Large intestine (tissue), 3 donors: Measurements from ENCODE around the gene EHBP1. TPM values are rescaled to one million over a fixed set of nuclear protein-coding genes. Genes with fewer than 3 reads are reported as not detected.

ENCODE experiments used
- DNase-seq, 2 donors: peaks; one replicate each; pipeline versions ENCODE4 v3.0.0 to v3.0.0-alpha.2; 2013
- H3K27ac ChIP-seq: one replicate; pipeline ENCODE4 v1.5.1; 2013; ENCODE audit warnings: low read length
- H3K27me3 ChIP-seq: 2 replicates; pipeline ENCODE4 v1.6.1; 2013; ENCODE audit warnings: low read length; ENCODE audit not compliant: control insufficient read depth, insufficient read depth
- H3K36me3 ChIP-seq: 2 replicates; pipeline ENCODE4 v1.6.1; 2013; ENCODE audit warnings: low read length; ENCODE audit not compliant: control insufficient read depth, insufficient read depth
- H3K4me1 ChIP-seq: one replicate; pipeline ENCODE4 v1.6.1; 2013; ENCODE audit warnings: low read length; ENCODE audit not compliant: control insufficient read depth, insufficient read depth
- H3K4me3 ChIP-seq: one replicate; pipeline ENCODE4 v1.5.1; 2013; ENCODE audit warnings: low read length
- H3K9me3 ChIP-seq: one replicate; pipeline ENCODE4 v1.6.1; 2013; ENCODE audit warnings: mild to moderate bottlenecking, low read depth, low read length, moderate library complexity; ENCODE audit not compliant: control insufficient read depth
- WGBS: methylation state at CpG from one replicate; pipeline ENCODE4 v1.1.5; 2013; ENCODE audit warnings: low lambda C conversion rate; ENCODE audit not compliant: insufficient coverage; 5-methylcytosine and 5-hydroxymethylcytosine counted together
- polyA plus RNA-seq: library from polyadenylated mRNA; unstranded; fragments of 120-200 nt; gene quantifications from one replicate; pipeline ENCODE4 v1.2.1, GENCODE V29; 2013

EHBP1 gene
- polyA plus RNA-seq, 1 donor = 30.7 TPM

DNA sequence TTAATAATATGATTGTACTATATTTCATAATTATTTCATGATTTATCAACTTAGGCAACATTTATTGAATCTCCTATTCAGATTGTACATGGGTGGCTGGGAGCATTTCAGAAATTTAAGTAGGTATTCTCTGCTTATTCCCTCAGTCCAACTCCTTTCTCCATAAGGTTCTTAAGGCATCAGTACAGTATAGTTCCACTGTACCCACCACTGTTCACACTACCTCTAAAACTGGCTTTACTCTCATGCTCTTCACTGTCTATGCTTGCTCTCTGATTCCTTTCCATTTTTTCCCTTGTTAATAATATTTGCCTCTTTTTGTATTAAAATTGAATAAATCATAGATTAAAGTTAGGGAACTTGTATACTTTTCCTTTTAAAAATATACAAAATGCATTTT is 89.8 kb downstream of the EHBP1 start:
- H3K27ac ChIP-seq = no peak overlapping the region
- no peaks in the 10 kb centered on the region for H3K27me3 ChIP-seq
- H3K4me1 ChIP-seq = no peaks in the 10 kb centered on the region
- H3K36me3 ChIP-seq = no peaks in the 10 kb centered on the region
- no peak for DNase-seq
- H3K9me3 ChIP-seq = no peaks in the 10 kb centered on the region
- H3K4me3 ChIP-seq = no peak overlapping the region

DNA sequence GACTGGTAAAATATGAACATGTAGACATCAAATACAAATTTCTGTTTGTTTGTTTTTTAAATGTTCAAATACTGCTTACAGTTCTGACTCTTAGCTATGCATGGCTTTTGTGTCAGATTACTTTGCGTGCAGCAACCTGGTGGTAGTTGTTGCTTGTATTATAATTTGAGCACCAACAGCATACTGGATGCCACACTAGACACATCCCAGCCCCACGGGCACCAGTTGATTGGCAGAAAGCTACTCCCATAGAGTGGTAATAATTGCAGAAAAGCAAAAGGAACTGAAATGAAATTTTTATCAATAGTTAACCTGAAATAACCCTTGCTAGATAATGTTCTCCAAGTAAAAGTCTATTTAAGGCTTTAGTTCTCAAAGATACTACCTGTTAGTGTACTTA is 91.6 kb downstream of the EHBP1 start:
- Histone ChIP-seq H3K36me3 (no peaks in the 10 kb centered on the region), H3K4me1 (no peaks in the 10 kb centered on the region), H3K27ac (no peak overlapping the region), H3K4me3 (no peak overlapping the region), H3K9me3 (no peaks in the 10 kb centered on the region), H3K27me3 (no peaks in the 10 kb centered on the region)
- WGBS = 83% methylated on average over 1 of the region's 2 CpGs
- DNase-seq = no peak

DNA sequence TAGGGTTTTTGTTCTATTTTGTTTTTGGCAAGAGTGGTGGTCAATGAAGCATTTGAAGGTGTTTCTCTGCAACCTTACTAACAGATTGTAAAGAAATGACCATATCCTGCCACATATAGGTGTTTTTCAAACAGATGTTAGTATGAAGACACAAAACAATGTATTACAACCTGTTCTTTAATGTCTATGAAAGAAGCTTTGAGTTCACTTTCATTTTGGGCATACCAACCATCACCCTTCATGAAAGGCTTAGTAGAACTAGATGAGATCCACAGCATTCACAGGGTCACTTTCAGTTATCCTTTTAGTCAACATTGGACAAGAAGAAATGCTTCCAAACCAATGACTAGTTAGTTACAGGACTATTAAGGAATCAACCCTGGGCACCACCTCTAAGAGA is 95.1 kb downstream of the EHBP1 start:
- no peaks in the 10 kb centered on the region for H3K36me3 ChIP-seq
- H3K27me3 ChIP-seq = no peaks in the 10 kb centered on the region
- no peak for DNase-seq
- H3K4me1 ChIP-seq = no peaks in the 10 kb centered on the region
- no peak overlapping the region for H3K4me3 ChIP-seq
- H3K9me3 ChIP-seq = no peaks in the 10 kb centered on the region
- no peak overlapping the region for H3K27ac ChIP-seq

DNA sequence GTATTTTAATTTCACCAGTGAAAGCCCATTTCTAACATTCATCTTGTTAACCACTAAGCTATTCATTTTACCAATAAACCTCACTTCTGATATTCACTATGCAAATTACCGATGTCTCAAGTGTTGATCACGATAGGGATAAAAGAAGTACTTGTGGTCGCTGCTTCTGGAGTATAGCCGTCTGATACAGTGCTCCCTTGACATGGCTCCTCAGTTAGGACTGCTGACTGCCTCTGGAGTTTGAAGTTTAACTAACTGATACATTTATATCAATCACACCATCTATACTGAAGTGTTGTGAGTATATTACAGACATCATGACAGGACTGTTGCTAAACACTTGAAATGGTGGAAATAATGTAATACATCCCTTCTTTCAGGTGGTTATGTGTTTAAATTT is 95.6 kb downstream of the EHBP1 start:
- Histone ChIP-seq H3K9me3 (peaks cover under 1% of the 10 kb centered on the region), H3K27me3 (no peaks in the 10 kb centered on the region), H3K36me3 (no peaks in the 10 kb centered on the region), H3K4me1 (no peaks in the 10 kb centered on the region), H3K4me3 (no peak overlapping the region), H3K27ac (no peak overlapping the region)
- no peak for DNase-seq
- WGBS = no CpG with 5 or more reads among the region's 4 CpGs

DNA sequence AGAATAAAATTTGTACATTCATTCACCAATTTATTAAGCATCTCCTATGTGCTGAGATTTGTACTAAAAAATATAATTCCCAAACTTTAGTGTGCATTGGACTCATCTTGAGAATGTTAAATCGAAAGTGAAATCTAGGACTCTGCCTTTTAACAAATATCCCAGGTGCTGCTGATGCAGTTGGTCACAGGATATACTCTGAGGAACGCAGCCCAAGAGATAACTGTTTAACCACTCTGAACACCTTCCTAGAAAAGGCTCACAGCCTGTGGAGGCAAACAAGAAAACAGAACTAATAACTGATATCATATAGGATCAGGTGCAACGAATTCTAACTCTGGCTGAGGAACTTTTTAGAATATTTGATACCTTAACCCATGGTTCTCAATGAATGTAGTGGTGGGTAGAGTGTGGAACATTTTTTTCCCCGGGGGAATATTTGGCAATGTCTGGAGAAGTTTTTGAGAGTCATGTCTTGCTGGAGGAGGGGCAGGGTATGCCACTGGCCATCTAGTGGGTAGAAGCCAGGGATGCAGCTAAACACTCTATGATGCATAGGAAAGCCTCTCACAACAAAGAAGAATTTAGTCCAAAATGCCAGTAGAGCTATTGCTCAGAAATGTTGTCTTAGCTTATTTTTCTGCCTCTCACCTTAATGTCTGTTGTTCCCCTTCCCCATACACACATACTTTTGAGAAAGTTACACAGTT is 96.5 kb downstream of the EHBP1 start:
- Histone ChIP-seq H3K27me3 (no peaks in the 10 kb centered on the region), H3K4me1 (no peaks in the 10 kb centered on the region), H3K27ac (no peak overlapping the region), H3K36me3 (peaks cover 6% of the 10 kb centered on the region), H3K4me3 (no peak overlapping the region), H3K9me3 (peaks cover 5% of the 10 kb centered on the region)
- DNase-seq = no peak
- WGBS = no CpG with 5 or more reads among the region's 4 CpGs

DNA sequence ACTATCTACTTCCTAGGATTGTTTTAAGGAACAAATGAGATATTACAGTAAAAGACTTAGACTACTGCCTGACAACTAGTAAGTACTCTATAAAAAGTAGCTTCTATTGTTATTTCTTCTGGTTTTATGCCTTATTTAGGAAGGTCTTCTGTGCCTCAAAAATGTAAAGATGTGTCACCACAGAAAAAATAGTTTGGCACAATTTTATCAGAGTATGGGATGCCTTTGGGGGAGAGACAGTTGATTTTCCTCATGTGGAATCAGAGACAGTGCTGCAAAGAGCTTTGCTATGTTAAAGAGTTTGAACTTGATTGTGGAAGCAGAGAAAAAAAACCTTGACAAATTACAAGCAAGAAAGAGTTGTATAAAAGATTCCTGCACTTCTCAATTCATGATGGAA is 98.4 kb downstream of the EHBP1 start:
- Histone ChIP-seq H3K36me3 (peaks cover 7% of the 10 kb centered on the region), H3K4me1 (no peaks in the 10 kb centered on the region), H3K9me3 (peaks cover 12% of the 10 kb centered on the region), H3K27me3 (no peaks in the 10 kb centered on the region), H3K27ac (no peak overlapping the region), H3K4me3 (no peak overlapping the region)
- no peak for DNase-seq

DNA sequence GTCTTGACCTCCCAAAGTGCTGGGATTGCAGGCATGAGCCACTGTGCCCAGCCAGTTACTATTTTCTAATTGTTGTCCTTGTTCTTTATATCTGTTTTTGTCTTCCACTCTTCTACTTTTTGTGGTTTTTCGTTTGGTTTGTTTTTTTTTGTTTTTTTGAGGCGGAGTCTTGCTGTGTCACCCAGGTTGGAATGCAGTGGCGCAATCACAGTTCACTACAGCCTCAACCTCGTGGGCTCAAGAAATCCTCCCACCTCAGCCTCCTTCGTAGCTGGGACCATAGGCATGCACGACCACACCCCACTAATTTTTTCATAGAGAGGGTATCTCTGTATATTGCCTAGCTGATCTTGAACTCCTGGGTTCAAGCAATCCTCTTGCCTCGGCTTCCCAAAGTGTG is 100.7 kb downstream of the EHBP1 start:
- Histone ChIP-seq H3K36me3 (peaks cover 7% of the 10 kb centered on the region), H3K4me3 (no peak overlapping the region), H3K9me3 (peaks cover 12% of the 10 kb centered on the region), H3K27me3 (no peaks in the 10 kb centered on the region), H3K4me1 (no peaks in the 10 kb centered on the region), H3K27ac (no peak overlapping the region)
- DNase-seq = no peak
- 100% methylated on average over 2 of the region's 7 CpGs for WGBS

DNA sequence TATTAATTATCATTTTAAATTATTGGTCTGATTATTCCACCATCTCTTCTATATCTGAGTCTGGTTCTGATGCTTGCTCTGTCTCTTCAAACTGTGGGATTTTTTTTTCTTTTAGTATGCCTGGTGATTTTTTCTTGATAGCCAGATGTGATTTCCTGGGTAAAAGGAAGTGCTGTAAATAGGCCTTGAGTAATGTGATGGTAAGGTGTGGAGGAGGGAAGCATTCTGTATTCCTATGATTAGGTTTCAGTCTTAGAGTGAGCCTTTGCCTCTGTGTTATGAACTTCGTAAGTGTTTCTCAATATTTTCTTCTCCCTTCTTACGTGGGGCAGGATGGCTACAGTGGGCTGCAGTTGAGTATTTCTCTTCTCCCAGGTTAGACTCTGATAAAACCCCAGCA is 103.0 kb downstream of the EHBP1 start:
- Histone ChIP-seq H3K27ac (no peak overlapping the region), H3K4me3 (no peak overlapping the region), H3K36me3 (peaks cover 7% of the 10 kb centered on the region), H3K9me3 (peaks cover 12% of the 10 kb centered on the region), H3K27me3 (no peaks in the 10 kb centered on the region), H3K4me1 (no peaks in the 10 kb centered on the region)
- 100% methylated on average over 2 of the region's 2 CpGs for WGBS
- DNase-seq = no peak

DNA sequence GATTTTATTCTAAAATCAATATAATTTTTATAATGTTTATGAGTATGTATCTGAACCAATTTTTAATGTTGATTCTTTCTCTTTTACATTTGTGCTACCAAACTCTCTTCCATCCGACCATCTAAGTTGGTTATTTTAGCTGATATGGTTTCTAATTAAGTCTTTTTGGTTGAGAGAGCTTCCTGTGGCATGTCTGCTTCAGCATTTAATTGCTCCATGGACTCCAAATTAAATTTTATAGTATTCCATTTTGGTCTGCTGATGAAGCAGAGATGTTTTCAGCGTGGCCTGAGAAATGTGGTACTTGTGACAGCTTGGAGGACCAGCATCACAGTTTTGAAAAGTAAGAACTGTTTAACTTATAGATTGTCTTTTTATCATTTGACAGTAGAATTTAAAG is 105.6 kb downstream of the EHBP1 start:
- Histone ChIP-seq H3K36me3 (peaks cover 7% of the 10 kb centered on the region), H3K27me3 (no peaks in the 10 kb centered on the region), H3K27ac (no peak overlapping the region), H3K9me3 (peaks cover 12% of the 10 kb centered on the region), H3K4me3 (no peak overlapping the region), H3K4me1 (no peaks in the 10 kb centered on the region)
- no peak for DNase-seq
- WGBS = 84% methylated on average over 2 of the region's 2 CpGs

DNA sequence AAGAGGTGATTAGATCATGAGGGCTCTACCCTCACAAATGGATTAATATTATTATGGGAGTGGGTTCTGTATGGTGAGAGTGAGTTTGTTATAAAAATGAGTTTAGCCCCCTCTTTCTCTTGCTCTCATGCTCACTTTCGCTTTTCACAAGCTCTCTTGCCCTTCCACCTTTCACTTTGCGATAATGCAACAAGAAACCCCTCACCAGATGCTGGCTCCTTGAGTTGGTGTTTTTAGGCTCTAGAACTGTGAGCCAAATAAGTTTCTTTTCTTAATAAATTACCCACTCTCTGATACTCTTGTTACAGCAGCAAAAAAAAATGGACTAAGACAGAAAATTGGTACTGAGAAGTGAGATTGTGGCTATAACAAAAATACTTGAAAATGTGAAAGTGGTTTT is 106.5 kb downstream of the EHBP1 start:
- no peaks in the 10 kb centered on the region for H3K4me1 ChIP-seq
- 100% methylated on average over 2 of the region's 2 CpGs for WGBS
- H3K36me3 ChIP-seq = peaks cover under 1% of the 10 kb centered on the region
- H3K4me3 ChIP-seq = no peak overlapping the region
- H3K9me3 ChIP-seq = peaks cover 8% of the 10 kb centered on the region
- H3K27ac ChIP-seq = no peak overlapping the region
- H3K27me3 ChIP-seq = no peaks in the 10 kb centered on the region
- no peak for DNase-seq

DNA sequence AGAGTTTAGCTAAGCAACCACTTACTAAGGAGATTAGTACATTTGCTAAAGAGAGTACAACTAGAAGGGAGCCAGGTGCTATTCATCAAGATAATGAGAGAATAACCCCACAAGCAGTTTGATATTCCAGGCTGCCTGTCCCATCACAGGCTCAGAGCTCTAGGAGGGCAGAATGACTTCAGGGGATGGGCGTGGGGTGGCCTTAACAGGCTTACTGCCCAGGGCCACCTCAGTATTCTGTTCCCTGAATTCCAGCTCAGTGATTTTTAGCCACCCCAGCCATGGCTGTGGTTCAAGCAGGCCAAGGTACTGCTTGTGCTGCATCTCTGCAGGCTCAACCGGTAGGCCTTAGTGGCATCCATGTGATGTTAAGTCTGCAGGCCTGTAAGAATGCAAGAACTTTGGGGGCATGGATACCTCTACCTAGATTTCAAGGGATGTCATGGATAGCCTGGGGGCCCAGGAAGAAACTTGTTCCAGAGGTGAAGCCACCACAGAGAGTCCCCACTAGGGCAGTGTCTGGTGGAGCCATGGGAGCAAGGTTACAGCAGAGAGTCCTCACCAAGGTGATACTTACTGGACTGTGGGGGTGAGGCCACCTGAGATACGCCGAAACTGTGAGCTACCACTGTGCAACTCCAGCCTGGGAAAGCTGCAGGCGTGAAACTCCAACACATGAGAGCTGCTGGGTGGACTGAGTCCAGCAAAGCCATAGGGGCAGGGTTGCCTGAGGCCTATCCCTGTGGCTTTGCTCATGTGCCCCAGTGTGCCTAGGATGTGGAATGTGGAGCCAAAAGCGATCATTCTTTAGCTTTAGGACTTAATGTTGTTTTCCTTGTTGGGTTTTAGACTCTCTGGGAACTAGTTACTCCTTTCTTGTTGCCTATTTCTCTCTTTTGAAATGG is 107.7 kb downstream of the EHBP1 start:
- H3K4me3 ChIP-seq = no peak overlapping the region
- no peaks in the 10 kb centered on the region for H3K27me3 ChIP-seq
- no peaks in the 10 kb centered on the region for H3K9me3 ChIP-seq
- WGBS = no CpG with 5 or more reads among the region's 6 CpGs
- no peaks in the 10 kb centered on the region for H3K36me3 ChIP-seq
- H3K4me1 ChIP-seq = no peaks in the 10 kb centered on the region
- no peak for DNase-seq
- H3K27ac ChIP-seq = no peak overlapping the region
